ENCODE measurements around the gene ANKS1B. TPM values are rescaled to one million over a fixed set of nuclear protein-coding genes. Genes with fewer than 3 reads are reported as not detected.

The ANKS1B gene
- total and polyA plus RNA-seq, 10 of the 15 experiments (the other 5 are each of a cell fraction or from before 2014, with no cell fraction given), result 0.16 to 1.3 (median 0.82) TPM; not detected in 7

DNA sequence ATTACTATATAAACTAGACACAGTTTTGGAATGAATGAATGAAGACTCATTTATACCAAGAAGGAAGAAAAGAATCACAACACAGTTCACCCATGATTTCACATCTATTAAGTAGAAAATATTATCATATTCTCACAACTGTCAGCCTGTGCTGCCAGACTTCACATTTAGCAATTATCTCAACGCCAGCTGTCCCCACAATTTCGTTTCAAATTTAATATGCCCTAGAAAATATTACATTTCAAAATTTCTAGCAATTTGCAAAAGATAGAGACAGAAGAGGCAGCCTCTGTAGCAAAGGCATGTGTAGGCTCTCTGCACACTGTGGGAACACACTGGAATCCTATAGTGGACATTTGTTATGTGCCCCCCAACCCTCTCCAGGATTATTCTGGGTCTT, 83.6 kb downstream of the ANKS1B start:
- POLR2A ChIA-PET, result no interaction called here
- no peak overlapping the region for H3K27ac ChIP-seq (ENCODE audit: control insufficient read depth, insufficient read depth)
- ATAC-seq (no peak), FAIRE-seq (no peak), DNase-seq (ENCODE audit: low read depth, low spot score) (no peak)
- no peak overlapping the region for H3K9ac ChIP-seq (ENCODE audit: control insufficient read depth, insufficient read depth, low read length)
- H3K4me3 ChIP-seq, result no peak overlapping the region
- no peaks in the 10 kb centered on the region for H3K27me3 ChIP-seq (replicated peaks in 1 of 2; ENCODE audit: control insufficient read depth in 2 of 2, insufficient read depth in 2 of 2, low read length in 1 of 2)
- H3K4me1 ChIP-seq (ENCODE audit: control insufficient read depth, insufficient read depth, low read length), result no peaks in the 10 kb centered on the region
- 0% methylated on average over 2 of the region's 2 CpGs for WGBS (ENCODE audit: insufficient coverage, insufficient replicate concordance, low lambda C conversion rate, missing lambda C conversion rate)
- H3K9me3 ChIP-seq (replicated peaks; ENCODE audit: control insufficient read depth, insufficient read depth, low read length), result no peaks in the 10 kb centered on the region
- intact Hi-C loops (cut with micrococcal nuclease; ENCODE audit: unreplicated experiment) (no loop called here), in situ Hi-C loops (cut with MboI) (no loop called here)
- H3K4me2 ChIP-seq (ENCODE audit: control insufficient read depth, insufficient read depth), result no peak overlapping the region
- H4K20me1 ChIP-seq (ENCODE audit: control insufficient read depth, insufficient read depth), result no peaks in the 10 kb centered on the region
- H3K36me3 ChIP-seq (ENCODE audit: control insufficient read depth in 2 of 2, insufficient read depth in 2 of 2, low read length in 1 of 2), result no peaks in the 10 kb centered on the region
- RAD21 ChIA-PET (ENCODE audit: unreplicated experiment), result no interaction called here
- no peaks in the 10 kb centered on the region for H3K79me2 ChIP-seq (ENCODE audit: control insufficient read depth, insufficient read depth, low read length)
- CTCF ChIA-PET, result no interaction called here
- SMC1A ChIA-PET (ENCODE audit: uncharacterized antibody, unreplicated experiment), result interaction anchor here (1.2 kb wide), 1 partner anchor 10 kb away, joined by 4 read pairs; no protein-coding TSS in a partner anchor
- TF ChIP-seq, protein P1, sequence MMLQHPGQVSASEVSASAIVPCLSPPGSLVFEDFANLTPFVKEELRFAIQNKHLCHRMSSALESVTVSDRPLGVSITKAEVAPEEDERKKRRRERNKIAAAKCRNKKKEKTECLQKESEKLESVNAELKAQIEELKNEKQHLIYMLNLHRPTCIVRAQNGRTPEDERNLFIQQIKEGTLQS (IDR thresholded peaks at IDR 0.05; ENCODE audit: borderline replicate concordance, extremely low read depth, low read depth, low read length), result no peak
- no TSS peak for BruUV-seq (replicated peaks)
- H2AFZ ChIP-seq (ENCODE audit: control insufficient read depth, low read depth, low read length), result no peak overlapping the region

DNA sequence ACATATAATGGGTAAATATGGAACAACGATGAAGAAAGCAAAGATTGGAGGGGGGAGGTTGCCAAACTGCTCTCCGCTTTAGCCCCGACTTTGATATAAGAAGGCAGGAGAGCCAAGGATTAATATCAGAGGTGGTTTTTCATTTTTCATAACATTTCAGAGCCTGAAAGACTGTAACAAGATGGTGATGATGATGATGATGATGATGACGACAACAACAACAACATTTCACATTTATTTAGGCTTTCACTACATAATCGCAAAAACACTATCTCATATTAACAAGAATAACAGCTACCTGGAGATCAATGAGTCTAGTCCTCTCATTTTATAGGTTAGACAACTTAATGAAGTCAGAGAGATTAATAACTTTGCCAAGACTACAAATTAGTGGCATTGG, 86.1 kb downstream of the ANKS1B start:
- H3K9ac ChIP-seq (ENCODE audit: control insufficient read depth, insufficient read depth, low read length), result no peak overlapping the region
- H3K9me3 ChIP-seq (replicated peaks; ENCODE audit: control insufficient read depth, insufficient read depth, low read length), result no peaks in the 10 kb centered on the region
- H4K20me1 ChIP-seq (ENCODE audit: control insufficient read depth, insufficient read depth), result no peaks in the 10 kb centered on the region
- intact Hi-C loops (cut with micrococcal nuclease; ENCODE audit: unreplicated experiment), result no loop called here
- ChIA-PET RAD21 (ENCODE audit: unreplicated experiment) (no interaction called here), CTCF (no interaction called here), POLR2A (no interaction called here), SMC1A (ENCODE audit: uncharacterized antibody, unreplicated experiment) (no interaction called here)
- DNase-seq (ENCODE audit: low read depth, low spot score), result no peak
- in situ Hi-C loops (cut with MboI), result no loop called here
- no peaks in the 10 kb centered on the region for H3K36me3 ChIP-seq (ENCODE audit: control insufficient read depth in 2 of 2, insufficient read depth in 2 of 2, low read length in 1 of 2)
- H3K27ac ChIP-seq (ENCODE audit: control insufficient read depth, insufficient read depth), result no peak overlapping the region
- no peak for FAIRE-seq
- H3K4me1 ChIP-seq (ENCODE audit: control insufficient read depth, insufficient read depth, low read length), result no peaks in the 10 kb centered on the region
- H3K79me2 ChIP-seq (ENCODE audit: control insufficient read depth, insufficient read depth, low read length), result no peaks in the 10 kb centered on the region
- no peaks in the 10 kb centered on the region for H3K27me3 ChIP-seq (replicated peaks in 1 of 2; ENCODE audit: control insufficient read depth in 2 of 2, insufficient read depth in 2 of 2, low read length in 1 of 2)
- H3K4me2 ChIP-seq (ENCODE audit: control insufficient read depth, insufficient read depth), result no peak overlapping the region
- WGBS (ENCODE audit: insufficient coverage, insufficient replicate concordance, low lambda C conversion rate, missing lambda C conversion rate), result 48% methylated on average over 5 of the region's 5 CpGs
- no peak overlapping the region for H2AFZ ChIP-seq (ENCODE audit: control insufficient read depth, low read depth, low read length)
- TF ChIP-seq, protein P2, sequence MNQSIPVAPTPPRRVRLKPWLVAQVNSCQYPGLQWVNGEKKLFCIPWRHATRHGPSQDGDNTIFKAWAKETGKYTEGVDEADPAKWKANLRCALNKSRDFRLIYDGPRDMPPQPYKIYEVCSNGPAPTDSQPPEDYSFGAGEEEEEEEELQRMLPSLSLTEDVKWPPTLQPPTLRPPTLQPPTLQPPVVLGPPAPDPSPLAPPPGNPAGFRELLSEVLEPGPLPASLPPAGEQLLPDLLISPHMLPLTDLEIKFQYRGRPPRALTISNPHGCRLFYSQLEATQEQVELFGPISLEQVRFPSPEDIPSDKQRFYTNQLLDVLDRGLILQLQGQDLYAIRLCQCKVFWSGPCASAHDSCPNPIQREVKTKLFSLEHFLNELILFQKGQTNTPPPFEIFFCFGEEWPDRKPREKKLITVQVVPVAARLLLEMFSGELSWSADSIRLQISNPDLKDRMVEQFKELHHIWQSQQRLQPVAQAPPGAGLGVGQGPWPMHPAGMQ (IDR thresholded peaks at IDR 0.05; ENCODE audit: borderline replicate concordance), result no peak
- TF ChIP-seq MXI1 (IDR thresholded peaks at IDR 0.05; ENCODE audit: low read depth, low read length), result no peak
- no peak for TF ChIP-seq EP300 (IDR thresholded peaks at IDR 0.05; ENCODE audit: borderline replicate concordance in 1 of 2, control insufficient read depth in 1 of 2, low read depth in 2 of 2, low read length in 2 of 2)
- TF ChIP-seq, protein P3, sequence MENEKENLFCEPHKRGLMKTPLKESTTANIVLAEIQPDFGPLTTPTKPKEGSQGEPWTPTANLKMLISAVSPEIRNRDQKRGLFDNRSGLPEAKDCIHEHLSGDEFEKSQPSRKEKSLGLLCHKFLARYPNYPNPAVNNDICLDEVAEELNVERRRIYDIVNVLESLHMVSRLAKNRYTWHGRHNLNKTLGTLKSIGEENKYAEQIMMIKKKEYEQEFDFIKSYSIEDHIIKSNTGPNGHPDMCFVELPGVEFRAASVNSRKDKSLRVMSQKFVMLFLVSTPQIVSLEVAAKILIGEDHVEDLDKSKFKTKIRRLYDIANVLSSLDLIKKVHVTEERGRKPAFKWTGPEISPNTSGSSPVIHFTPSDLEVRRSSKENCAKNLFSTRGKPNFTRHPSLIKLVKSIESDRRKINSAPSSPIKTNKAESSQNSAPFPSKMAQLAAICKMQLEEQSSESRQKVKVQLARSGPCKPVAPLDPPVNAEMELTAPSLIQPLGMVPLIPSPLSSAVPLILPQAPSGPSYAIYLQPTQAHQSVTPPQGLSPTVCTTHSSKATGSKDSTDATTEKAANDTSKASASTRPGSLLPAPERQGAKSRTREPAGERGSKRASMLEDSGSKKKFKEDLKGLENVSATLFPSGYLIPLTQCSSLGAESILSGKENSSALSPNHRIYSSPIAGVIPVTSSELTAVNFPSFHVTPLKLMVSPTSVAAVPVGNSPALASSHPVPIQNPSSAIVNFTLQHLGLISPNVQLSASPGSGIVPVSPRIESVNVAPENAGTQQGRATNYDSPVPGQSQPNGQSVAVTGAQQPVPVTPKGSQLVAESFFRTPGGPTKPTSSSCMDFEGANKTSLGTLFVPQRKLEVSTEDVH (IDR thresholded peaks at IDR 0.05; ENCODE audit: low read depth, partially characterized antibody), result no peak
- TF ChIP-seq STAT3 (IDR thresholded peaks at IDR 0.05; ENCODE audit: low read depth, low read length), result no peak
- H3K4me3 ChIP-seq, result no peak overlapping the region
- no peak for ATAC-seq
- BruUV-seq (replicated peaks), result no TSS peak
